Esophagus muscularis mucosa (tissue), 4 donors: ENCODE results near the gene SLC25A22. TPM values are rescaled to one million over a fixed set of nuclear protein-coding genes. Genes with fewer than 3 reads are reported as not detected.
A peak's percentile ranks its signal among the peaks of the same experiment; 100 is the strongest.

Source experiments
- DNase-seq: peaks from one replicate; pipeline ENCODE4 v3.0.0-alpha.2; 2017; ENCODE audit errors: extremely low spot score
- H3K27ac ChIP-seq, 4 donors: fragments of 200-600 bp; sonication (generic); replicated peaks in 1 of 4; 1 replicate in 3 of 4; 2 replicates in 1 of 4; pipeline ENCODE4 v1.5.1; 2016 to 2019; ENCODE audit warnings: mild to moderate bottlenecking in 1 of 4
- H3K27me3 ChIP-seq, 4 donors: fragments of 200-600 bp; sonication (generic); one replicate each; pipeline versions ENCODE4 v1.5.1 to v1.6.0; 2016 to 2019
- H3K36me3 ChIP-seq, 4 donors: fragments of 200-600 bp; sonication (generic); one replicate each; pipeline ENCODE4 v1.5.1; 2016 to 2019
- H3K4me1 ChIP-seq, 4 donors: fragments of 200-600 bp; sonication (generic); one replicate each; pipeline ENCODE4 v1.5.1; 2016 to 2019
- H3K4me3 ChIP-seq, 4 donors: fragments of 200-600 bp; sonication (generic); 1 replicate in 2 of 4; 2 replicates in 2 of 4; pipeline ENCODE4 v1.5.1; 2016 to 2019; ENCODE audit warnings: mild to moderate bottlenecking in 4 of 4, moderate library complexity in 1 of 4
- H3K9me3 ChIP-seq, 4 donors: fragments of 200-600 bp; sonication (generic); 1 replicate in 3 of 4; 2 replicates in 1 of 4; pipeline ENCODE4 v1.5.1; 2016 to 2019
- EP300 ChIP-seq: sonication (generic); formaldehyde crosslinking; IDR thresholded peaks from one replicate; pipeline ENCODE4 v1.6.1; 2017; ENCODE audit warnings: antibody characterized with exemption
- POLR2A ChIP-seq: fragments of 450-650 bp; IDR thresholded peaks from one replicate; pipeline ENCODE4 v1.6.1; 2017; ENCODE audit warnings: antibody characterized with exemption, moderate library complexity, mild to moderate bottlenecking, low read depth
- POLR2AphosphoS5 ChIP-seq, 2 donors: sonication (generic); formaldehyde crosslinking; IDR thresholded peaks; one replicate each; pipeline ENCODE4 v1.6.1; 2017; ENCODE audit warnings: antibody characterized with exemption in 2 of 2
- WGBS: methylation state at CpG from one replicate; pipeline ENCODE4 v1.1.5; 2018; 5-methylcytosine and 5-hydroxymethylcytosine counted together
- intact Hi-C: fragments of 100-400 bp; cut with DNase I; formaldehyde crosslinking; loops from one replicate; pipeline ENCODE4 v1.15.1; 2023
- total RNA-seq, 4 donors: library from RNA; depleted of rRNA; stranded (reverse); fragments of >200 nt; gene quantifications; one replicate each; pipeline versions ENCODE4 v1.1.0 to v1.2.1, GENCODE V29; 2016
- TF ChIP-seq, protein P1 (sequence below), 3 experiments: fragments of 200-600 bp in 2 of 3; fragments of 450-650 bp in 1 of 3; sonication (generic) in 2 of 3; IDR thresholded peaks; one replicate each; pipeline ENCODE4 v1.5.1; 2017 to 2019; ENCODE audit warnings: antibody characterized with exemption in 3 of 3, mild to moderate bottlenecking in 2 of 3, moderate library complexity in 1 of 3

SLC25A22 gene
- total RNA-seq, 4 donors from 2014 or later, result 5.0 to 11.0 (median 9.5) TPM

DNA sequence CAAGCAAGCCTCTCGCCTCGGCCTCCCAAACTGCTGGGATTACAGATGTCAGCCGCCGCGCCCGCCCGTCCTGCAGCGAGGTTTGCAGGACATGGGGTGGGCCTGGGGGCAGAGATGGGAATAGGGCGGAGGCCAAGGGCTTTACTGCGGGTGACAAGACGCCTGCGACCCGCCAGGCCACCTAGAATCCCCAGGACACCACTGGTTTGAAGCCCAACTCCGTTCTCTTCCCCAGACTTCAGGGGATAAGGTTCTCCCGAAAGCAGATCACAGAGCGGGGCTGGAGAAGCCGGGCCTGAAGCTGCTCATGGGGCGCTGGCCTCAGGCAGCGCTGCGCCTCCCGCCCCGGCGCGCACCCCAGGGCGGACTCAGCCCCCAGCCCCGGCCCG is 43.9 kb upstream of the SLC25A22 start:
- Histone ChIP-seq H3K4me3 (peak overlapping the region; percentile 80 to 94 (median 90)), H3K27me3 (no peaks in the 10 kb centered on the region), H3K4me1 (peaks cover 55 to 91% (median 82%) of the 10 kb centered on the region in 4 donors), H3K9me3 (no peaks in the 10 kb centered on the region), H3K27ac (peak overlapping the region; percentile 88 to 94 (median 91)), H3K36me3 (peaks cover 30 to 44% (median 41%) of the 10 kb centered on the region in 4 donors)
- intact Hi-C loops, result no loop called here
- no peak for DNase-seq
- TF ChIP-seq EP300 (no peak), POLR2AphosphoS5 (IDR thresholded peaks at IDR 0.05) (no peak), POLR2A (no peak)
- TF ChIP-seq, protein P1, sequence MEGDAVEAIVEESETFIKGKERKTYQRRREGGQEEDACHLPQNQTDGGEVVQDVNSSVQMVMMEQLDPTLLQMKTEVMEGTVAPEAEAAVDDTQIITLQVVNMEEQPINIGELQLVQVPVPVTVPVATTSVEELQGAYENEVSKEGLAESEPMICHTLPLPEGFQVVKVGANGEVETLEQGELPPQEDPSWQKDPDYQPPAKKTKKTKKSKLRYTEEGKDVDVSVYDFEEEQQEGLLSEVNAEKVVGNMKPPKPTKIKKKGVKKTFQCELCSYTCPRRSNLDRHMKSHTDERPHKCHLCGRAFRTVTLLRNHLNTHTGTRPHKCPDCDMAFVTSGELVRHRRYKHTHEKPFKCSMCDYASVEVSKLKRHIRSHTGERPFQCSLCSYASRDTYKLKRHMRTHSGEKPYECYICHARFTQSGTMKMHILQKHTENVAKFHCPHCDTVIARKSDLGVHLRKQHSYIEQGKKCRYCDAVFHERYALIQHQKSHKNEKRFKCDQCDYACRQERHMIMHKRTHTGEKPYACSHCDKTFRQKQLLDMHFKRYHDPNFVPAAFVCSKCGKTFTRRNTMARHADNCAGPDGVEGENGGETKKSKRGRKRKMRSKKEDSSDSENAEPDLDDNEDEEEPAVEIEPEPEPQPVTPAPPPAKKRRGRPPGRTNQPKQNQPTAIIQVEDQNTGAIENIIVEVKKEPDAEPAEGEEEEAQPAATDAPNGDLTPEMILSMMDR (IDR thresholded peaks at IDR 0.05), result no peak
- WGBS, result under 1% methylated on average over 13 of the region's 27 CpGs

GRCh38 chr11:839875-840617 is 42.0 kb upstream of the SLC25A22 start:
- intact Hi-C loops, result no loop called here
- H3K36me3 ChIP-seq, result peaks cover 35 to 56% (median 53%) of the 10 kb centered on the region in 4 donors

GRCh38 chr11:839280-839623 is 41.2 kb upstream of the SLC25A22 start:
- Histone ChIP-seq H3K36me3 (peaks cover 35 to 56% (median 53%) of the 10 kb centered on the region in 4 donors), H3K4me3 (no peak overlapping the region), H3K27ac (peak overlapping the region in 3 of 4 donors; percentile 19 to 39 (median 31)), H3K4me1 (peaks cover 60 to 91% (median 81%) of the 10 kb centered on the region in 4 donors), H3K9me3 (no peaks in the 10 kb centered on the region), H3K27me3 (no peaks in the 10 kb centered on the region)
- no peak for DNase-seq
- intact Hi-C loops, result no loop called here
- WGBS, result 90% methylated on average over 5 of the region's 5 CpGs
- TF ChIP-seq EP300 (no peak), POLR2A (no peak), POLR2AphosphoS5 (IDR thresholded peaks at IDR 0.05) (no peak)
- TF ChIP-seq, protein P1 (IDR thresholded peaks at IDR 0.05), result no peak

More at GRCh38 chr11:839875-840617, 42.0 kb upstream of the SLC25A22 start:
- Histone ChIP-seq H3K4me3 (peak overlapping the region in 1 of 4 donors; percentile 94), H3K9me3 (no peaks in the 10 kb centered on the region), H3K4me1 (peaks cover 54 to 91% (median 81%) of the 10 kb centered on the region in 4 donors), H3K27me3 (no peaks in the 10 kb centered on the region), H3K27ac (peak overlapping the region in 2 of 4 donors; percentile 27 to 88)
- no peak for TF ChIP-seq POLR2AphosphoS5 (IDR thresholded peaks at IDR 0.05)
- TF ChIP-seq, protein P1 (IDR thresholded peaks at IDR 0.05), result no peak
- TF ChIP-seq POLR2A, result no peak
- TF ChIP-seq EP300, result no peak
- WGBS, result 61% methylated on average over 11 of the region's 25 CpGs
- DNase-seq, result no peak

DNA sequence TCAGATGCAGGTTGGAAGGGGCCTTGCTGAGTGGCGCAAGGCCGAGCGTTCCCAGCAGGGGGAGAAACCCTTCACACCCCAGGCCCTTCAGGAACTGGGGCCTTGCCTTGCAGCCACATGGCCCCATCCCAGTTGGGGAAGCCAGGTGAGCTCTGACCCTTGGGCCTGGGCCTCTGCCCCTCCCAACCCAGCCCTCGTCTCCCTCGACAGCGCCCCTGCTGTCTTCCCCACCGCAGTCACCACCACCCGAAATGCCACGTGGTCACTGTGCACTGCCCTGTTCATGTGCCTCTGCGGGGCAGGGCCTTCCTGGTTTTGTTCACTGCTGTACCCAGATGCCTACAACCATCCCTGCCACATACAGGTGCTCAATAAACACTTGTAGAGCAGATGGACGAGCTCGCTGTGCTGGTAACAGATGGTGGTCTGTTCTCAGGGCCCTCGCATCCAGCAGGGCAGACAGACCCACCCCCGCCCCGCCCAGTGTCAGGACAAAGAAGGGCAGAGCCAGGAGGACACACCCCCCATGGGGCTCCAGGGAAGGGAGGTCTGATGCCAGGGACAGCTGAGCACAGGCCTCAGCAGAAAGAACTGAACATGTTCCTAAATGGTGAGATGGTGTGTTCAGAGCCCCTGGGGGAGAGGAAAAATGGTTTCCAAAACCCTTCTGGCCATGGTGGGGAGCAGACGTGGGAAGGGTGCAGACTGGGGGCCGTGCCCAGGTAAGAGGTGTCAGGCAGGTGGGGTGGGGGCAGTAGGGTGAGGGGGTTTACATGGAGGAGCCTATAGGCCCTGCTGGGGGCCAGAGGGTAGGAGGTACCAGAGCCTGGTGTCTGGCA is 40.6 kb upstream of the SLC25A22 start:
- intact Hi-C loops, result no loop called here
- Histone ChIP-seq H3K27me3 (no peaks in the 10 kb centered on the region), H3K4me3 (no peak overlapping the region), H3K9me3 (no peaks in the 10 kb centered on the region), H3K4me1 (peaks cover 64 to 91% (median 81%) of the 10 kb centered on the region in 4 donors), H3K36me3 (peaks cover 35 to 56% (median 53%) of the 10 kb centered on the region in 4 donors), H3K27ac (peak overlapping the region in 3 of 4 donors; percentile 19 to 39 (median 31))
- no peak for DNase-seq
- 41% methylated on average over 10 of the region's 17 CpGs for WGBS
- TF ChIP-seq POLR2A (no peak), POLR2AphosphoS5 (IDR thresholded peaks at IDR 0.05) (no peak)
- TF ChIP-seq, protein P1 (IDR thresholded peaks at IDR 0.05), result peak in 1 of 3 experiments; percentile 7
